K562 (cell line): Measurements from ENCODE around the gene IMPG1. TPM values are rescaled to one million over a fixed set of nuclear protein-coding genes. Genes with fewer than 3 reads are reported as not detected.

ENCODE experiments used
- ATAC-seq: fragments of 200-7000 bp; cut with Tn5 transposase; 3 replicates; pipeline ENCODE4 v1.9.1; 2020; ENCODE audit warnings: moderate library complexity
- BruUV-seq: library from RNA; stranded (reverse); fragments of 400-500 nt; replicated peaks from 2 replicates; lab custom pipeline; 2021; lab: Mats Ljungman, UMichigan
- CTCF ChIA-PET: fragments of 300-600 bp; formaldehyde crosslinking; extraction: SDS; loops from one replicate; lab custom pipeline; 2021; ENCODE audit warnings: low intra/inter-chr PET ratio; lab: Yijun Ruan, JAX
- POLR2A ChIA-PET: fragments of 300-600, 350-650 bp; sonication (Branson Sonifier 250); formaldehyde crosslinking; extraction: SDS; loops from one replicate; lab custom pipeline; 2021; ENCODE audit warnings: antibody characterized with exemption, inconsistent platforms; lab: Yijun Ruan, JAX
- DNase-seq, 4 experiments: peaks; one replicate each; pipeline versions ENCODE4 v3.0.0 to v3.0.0-alpha.2; 2011 to 2018; ENCODE audit warnings: low spot score in 3 of 4, mixed read lengths in 3 of 4; ENCODE audit errors: extremely low read depth in 1 of 4
- FAIRE-seq: peaks from 2 replicates; lab custom pipeline; 2011; peaks lifted over from hg19 to GRCh38; lab: Jason Lieb, UNC
- H2AFZ ChIP-seq: 2 replicates; pipeline ENCODE4 v1.6.0; 2011; ENCODE audit warnings: low read depth, low read length, control low read depth, inconsistent platforms
- H3K27ac ChIP-seq: fragments of 200-600 bp; 3 replicates; pipeline ENCODE4 v1.8.0; 2011; ENCODE audit warnings: low read depth, mild to moderate bottlenecking, control low read depth, inconsistent platforms, low read length, moderate library complexity, mixed read lengths; ENCODE audit errors: extremely low read depth
- H3K27me3 ChIP-seq, 2 experiments: fragments of 300-600 bp in 1 of 2; 2 replicates in 1 of 2; 3 replicates in 1 of 2; pipeline versions ENCODE4 v1.6.0 to v1.8.0; 2011; ENCODE audit warnings: inconsistent platforms in 2 of 2, low read length in 2 of 2, mild to moderate bottlenecking in 1 of 2, mixed read lengths in 1 of 2, moderate library complexity in 1 of 2; ENCODE audit not compliant: control insufficient read depth in 2 of 2, insufficient read depth in 2 of 2
- H3K36me3 ChIP-seq: fragments of 300-600 bp; 3 replicates; pipeline ENCODE4 v1.8.0; 2011; ENCODE audit warnings: mild to moderate bottlenecking, low read length, inconsistent platforms; ENCODE audit not compliant: control insufficient read depth, insufficient read depth
- H3K4me1 ChIP-seq, 2 experiments: fragments of 200-600 bp in 1 of 2; replicated peaks in 1 of 2; 2 replicates in 1 of 2; 3 replicates in 1 of 2; pipeline versions ENCODE4 v1.5.1 to v1.8.0; 2011; ENCODE audit warnings: inconsistent platforms in 2 of 2, low read length in 2 of 2, mild to moderate bottlenecking in 1 of 2, mixed read lengths in 1 of 2, moderate library complexity in 1 of 2; ENCODE audit not compliant: control insufficient read depth in 2 of 2, insufficient read depth in 2 of 2
- H3K4me2 ChIP-seq: 2 replicates; pipeline ENCODE4 v1.6.1; 2011; ENCODE audit warnings: low read length, control low read depth, inconsistent platforms, mixed read lengths; ENCODE audit not compliant: insufficient read depth
- H3K4me3 ChIP-seq: fragments of 200-600 bp; sonication (generic), shearing (Covaris generic); 2 replicates; pipeline ENCODE4 v1.5.1; 2016; ENCODE audit warnings: control low read depth, inconsistent platforms
- H3K79me2 ChIP-seq: fragments of 200-600 bp; 3 replicates; pipeline ENCODE4 v1.8.0; 2011; ENCODE audit warnings: low read length, inconsistent platforms; ENCODE audit not compliant: control insufficient read depth, insufficient read depth
- H3K9ac ChIP-seq, 2 experiments: 2 replicates each; pipeline versions ENCODE4 v1.6.0 to v1.6.1; 2011; ENCODE audit warnings: low read depth in 2 of 2, low read length in 2 of 2, control low read depth in 1 of 2, inconsistent platforms in 1 of 2, mild to moderate bottlenecking in 1 of 2, mixed read lengths in 1 of 2; ENCODE audit not compliant: insufficient read depth in 1 of 2
- H3K9me1 ChIP-seq: one replicate; pipeline ENCODE4 v1.6.0; 2011; ENCODE audit warnings: inconsistent platforms, mild to moderate bottlenecking, low read length, moderate library complexity; ENCODE audit not compliant: control insufficient read depth, insufficient read depth
- H3K9me3 ChIP-seq: replicated peaks from 2 replicates; pipeline ENCODE4 v1.5.1; 2011; ENCODE audit warnings: low read depth, low read length, inconsistent platforms; ENCODE audit not compliant: control insufficient read depth, insufficient read depth
- H4K20me1 ChIP-seq: replicated peaks from 2 replicates; pipeline ENCODE4 v1.6.1; 2011; ENCODE audit warnings: low read length, inconsistent platforms, mixed read lengths; ENCODE audit not compliant: control insufficient read depth, insufficient read depth
- GATAD2A ChIP-seq: fragments of 450-650 bp; IDR thresholded peaks from 2 replicates; pipeline ENCODE4 v1.6.1; 2017
- KLF10 ChIP-seq: fragments of 250-450 bp; sonication (Bioruptor Pico); IDR thresholded peaks from 2 replicates; pipeline ENCODE4 v1.6.1; 2021; ENCODE audit warnings: matching md5 sums
- ZNF551 ChIP-seq: fragments of 250-450 bp; sonication (Bioruptor Pico); IDR thresholded peaks from 2 replicates; pipeline ENCODE4 v1.5.0; 2021; ENCODE audit warnings: mild to moderate bottlenecking, moderate library complexity
- ZNF77 ChIP-seq: fragments of 250-450 bp; sonication (Bioruptor Pico); IDR thresholded peaks from 2 replicates; pipeline ENCODE4 v1.5.0; 2020
- WGBS: fragments of 100-300 bp; shearing (Covaris generic); methylation state at CpG from one replicate; pipeline ENCODE4 v1.1.6; 2016; ENCODE audit warnings: low coverage, mixed read lengths; ENCODE audit not compliant: insufficient coverage; ENCODE audit errors: missing lambda C conversion rate; 5-methylcytosine and 5-hydroxymethylcytosine counted together
- in situ Hi-C: fragments of 300-500 bp; cut with MboI; formaldehyde crosslinking; loops from 4 replicates; pipeline ENCODE4 v1.15.0; 2018; ENCODE audit warnings: inconsistent platforms, mixed read lengths
- intact Hi-C: fragments of 100-400 bp; cut with micrococcal nuclease; formaldehyde crosslinking; loops from 2 replicates; pipeline ENCODE4 v1.14.2; 2022
- polyA plus RNA-seq, 8 experiments: library from polyadenylated mRNA; depleted of rRNA in 4 of 8; stranded (reverse) in 5 of 8; unstranded in 3 of 8; fragments of >200 nt; fragmentation: Nextera tagmentation in 2 of 8; fragmentation: Illumina TruSeq in 1 of 8; extraction: Ambion mirVana in 2 of 8; extraction: Trizol in 1 of 8; gene quantifications; 2 replicates each; pipeline versions ENCODE4 v1.2.1 to v1.2.3, GENCODE V29; 2011 to 2014; ENCODE audit warnings: inconsistent platforms in 1 of 8, missing spikeins in 1 of 8
- total RNA-seq, 7 experiments: library from RNA; depleted of rRNA in 6 of 7; stranded (reverse); fragments of >200 nt in 6 of 7; fragmentation: Illumina TruSeq in 2 of 7; extraction: Trizol in 2 of 7; gene quantifications; 2 replicates each; pipeline versions ENCODE4 v1.2.1 to v1.2.3, GENCODE V29; 2011 to 2021; ENCODE audit warnings: low replicate concordance in 1 of 7
- TF ChIP-seq, protein P1 (sequence below): fragments of 450-650 bp; formaldehyde crosslinking; IDR thresholded peaks from 2 replicates; pipeline ENCODE4 v1.4.0; 2022; ENCODE audit warnings: missing genetic modification characterization
- TF ChIP-seq, protein P2 (sequence below): fragments of 450-650 bp; IDR thresholded peaks from 2 replicates; pipeline ENCODE4 v1.7.0; 2016; ENCODE audit warnings: borderline replicate concordance
- TF ChIP-seq, protein P3 (sequence below): fragments of 250-450 bp; sonication (Bioruptor Pico); IDR thresholded peaks from 2 replicates; pipeline ENCODE4 v1.4.0; 2020; ENCODE audit warnings: mild to moderate bottlenecking, moderate library complexity

IMPG1 gene
- total and polyA plus RNA-seq, 9 of the 15 experiments (the other 6 are each of a cell fraction or from before 2014, with no cell fraction given): not detected

DNA sequence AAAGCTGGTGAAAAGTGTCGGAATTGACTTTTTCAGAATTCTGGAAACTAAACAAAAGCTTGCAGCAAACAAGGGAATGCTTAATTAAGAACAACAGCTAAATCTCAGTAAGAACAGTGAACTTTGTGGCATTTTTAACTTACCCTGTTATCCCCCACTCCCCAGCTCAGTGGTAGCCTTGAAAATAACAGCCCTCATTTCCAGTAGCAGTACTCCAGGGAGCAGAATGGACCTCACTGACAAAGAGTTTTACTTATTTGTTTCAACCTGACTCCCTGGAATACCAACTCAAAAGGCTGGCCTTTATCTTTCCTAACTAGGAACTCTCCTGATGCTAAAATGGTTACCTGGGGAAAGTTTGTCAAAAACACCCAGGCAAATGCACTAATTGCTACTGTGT is 108.9 kb downstream of the IMPG1 start:
- Histone ChIP-seq H3K79me2 (no peaks in the 10 kb centered on the region), H3K27me3 (no peaks in the 10 kb centered on the region), H3K27ac (no peak overlapping the region), H3K4me3 (no peak overlapping the region), H3K9me1 (no peaks in the 10 kb centered on the region), H4K20me1 (no peaks in the 10 kb centered on the region), H3K9me3 (no peaks in the 10 kb centered on the region), H3K9ac (no peak overlapping the region), H3K4me1 (no peaks in the 10 kb centered on the region), H3K36me3 (no peaks in the 10 kb centered on the region), H3K4me2 (no peak overlapping the region), H2AFZ (no peak overlapping the region)
- intact Hi-C loops (no loop called here), in situ Hi-C loops (no loop called here)
- DNase-seq (no peak), FAIRE-seq (no peak), ATAC-seq (no peak)
- ChIA-PET CTCF (no interaction called here), POLR2A (no interaction called here)
- BruUV-seq: no TSS peak
- WGBS: 7% methylated on average over 1 of the region's 1 CpG
- TF ChIP-seq, protein P1, sequence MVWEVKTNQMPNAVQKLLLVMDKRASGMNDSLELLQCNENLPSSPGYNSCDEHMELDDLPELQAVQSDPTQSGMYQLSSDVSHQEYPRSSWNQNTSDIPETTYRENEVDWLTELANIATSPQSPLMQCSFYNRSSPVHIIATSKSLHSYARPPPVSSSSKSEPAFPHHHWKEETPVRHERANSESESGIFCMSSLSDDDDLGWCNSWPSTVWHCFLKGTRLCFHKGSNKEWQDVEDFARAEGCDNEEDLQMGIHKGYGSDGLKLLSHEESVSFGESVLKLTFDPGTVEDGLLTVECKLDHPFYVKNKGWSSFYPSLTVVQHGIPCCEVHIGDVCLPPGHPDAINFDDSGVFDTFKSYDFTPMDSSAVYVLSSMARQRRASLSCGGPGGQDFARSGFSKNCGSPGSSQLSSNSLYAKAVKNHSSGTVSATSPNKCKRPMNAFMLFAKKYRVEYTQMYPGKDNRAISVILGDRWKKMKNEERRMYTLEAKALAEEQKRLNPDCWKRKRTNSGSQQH (CRISPR knock-in tag): no peak
- TF ChIP-seq KLF10 (CRISPR knock-in tag): no peak
- TF ChIP-seq GATAD2A: no peak
- TF ChIP-seq, protein P2, sequence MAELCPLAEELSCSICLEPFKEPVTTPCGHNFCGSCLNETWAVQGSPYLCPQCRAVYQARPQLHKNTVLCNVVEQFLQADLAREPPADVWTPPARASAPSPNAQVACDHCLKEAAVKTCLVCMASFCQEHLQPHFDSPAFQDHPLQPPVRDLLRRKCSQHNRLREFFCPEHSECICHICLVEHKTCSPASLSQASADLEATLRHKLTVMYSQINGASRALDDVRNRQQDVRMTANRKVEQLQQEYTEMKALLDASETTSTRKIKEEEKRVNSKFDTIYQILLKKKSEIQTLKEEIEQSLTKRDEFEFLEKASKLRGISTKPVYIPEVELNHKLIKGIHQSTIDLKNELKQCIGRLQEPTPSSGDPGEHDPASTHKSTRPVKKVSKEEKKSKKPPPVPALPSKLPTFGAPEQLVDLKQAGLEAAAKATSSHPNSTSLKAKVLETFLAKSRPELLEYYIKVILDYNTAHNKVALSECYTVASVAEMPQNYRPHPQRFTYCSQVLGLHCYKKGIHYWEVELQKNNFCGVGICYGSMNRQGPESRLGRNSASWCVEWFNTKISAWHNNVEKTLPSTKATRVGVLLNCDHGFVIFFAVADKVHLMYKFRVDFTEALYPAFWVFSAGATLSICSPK: no peak
- TF ChIP-seq, protein P3, sequence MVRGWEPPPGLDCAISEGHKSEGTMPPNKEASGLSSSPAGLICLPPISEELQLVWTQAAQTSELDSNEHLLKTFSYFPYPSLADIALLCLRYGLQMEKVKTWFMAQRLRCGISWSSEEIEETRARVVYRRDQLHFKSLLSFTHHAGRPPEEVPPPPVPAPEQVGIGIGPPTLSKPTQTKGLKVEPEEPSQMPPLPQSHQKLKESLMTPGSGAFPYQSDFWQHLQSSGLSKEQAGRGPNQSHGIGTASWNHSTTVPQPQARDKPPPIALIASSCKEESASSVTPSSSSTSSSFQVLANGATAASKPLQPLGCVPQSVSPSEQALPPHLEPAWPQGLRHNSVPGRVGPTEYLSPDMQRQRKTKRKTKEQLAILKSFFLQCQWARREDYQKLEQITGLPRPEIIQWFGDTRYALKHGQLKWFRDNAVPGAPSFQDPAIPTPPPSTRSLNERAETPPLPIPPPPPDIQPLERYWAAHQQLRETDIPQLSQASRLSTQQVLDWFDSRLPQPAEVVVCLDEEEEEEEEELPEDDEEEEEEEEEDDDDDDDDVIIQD (CRISPR knock-in tag): no peak
- TF ChIP-seq ZNF551 (CRISPR knock-in tag): no peak
- no peak for TF ChIP-seq ZNF77
- TF ChIP-seq, all 486 proteins: peak for 0
